ENCODE measurements around the gene ITGB4. TPM values are rescaled to one million over a fixed set of nuclear protein-coding genes. Genes with fewer than 3 reads are reported as not detected.

ITGB4 gene
- total and polyA plus RNA-seq, 2 of the 13 experiments (the other 11 are each of a cell fraction or from before 2014, with no cell fraction given): 6.9 to 14.5 TPM

GRCh38 chr17:75753514-75754377, 32.5 kb downstream of the ITGB4 start (continued):
- TF ChIP-seq JUNB (CRISPR knock-in tag; IDR thresholded peaks at IDR 0.05; ENCODE audit: borderline replicate concordance) (no peak), ZNF124 (CRISPR knock-in tag; IDR thresholded peaks at IDR 0.05) (no peak), IRF2 (CRISPR knock-in tag; IDR thresholded peaks at IDR 0.05) (no peak), ZNF652 (CRISPR knock-in tag; IDR thresholded peaks at IDR 0.05; ENCODE audit: borderline replicate concordance, low read depth) (no peak), KDM2A (CRISPR knock-in tag; IDR thresholded peaks at IDR 0.05; ENCODE audit: borderline replicate concordance, low read depth) (0 out of 2 replicates have a peak, but pooled peaks have one; percentile 32), KLF13 (CRISPR knock-in tag; IDR thresholded peaks at IDR 0.05) (no peak), FOXJ3 (CRISPR knock-in tag; IDR thresholded peaks at IDR 0.05; ENCODE audit: borderline replicate concordance) (peak; percentile 49; the same call in 1 of the 2 replicates), REPIN1 (CRISPR knock-in tag; IDR thresholded peaks at IDR 0.05; ENCODE audit: borderline replicate concordance, low read depth) (peak; percentile 84), KLF15 (CRISPR knock-in tag; IDR thresholded peaks at IDR 0.05; ENCODE audit: borderline replicate concordance) (peak; percentile 76; the same call in 1 of the 2 replicates), ZC3H13 (CRISPR knock-in tag; IDR thresholded peaks at IDR 0.05) (peak; percentile 76), ZNF552 (CRISPR knock-in tag; IDR thresholded peaks at IDR 0.05; ENCODE audit: borderline replicate concordance) (no peak), ZNF484 (CRISPR knock-in tag; IDR thresholded peaks at IDR 0.05; ENCODE audit: borderline replicate concordance, low read depth) (no peak), ATF6 (CRISPR knock-in tag; conservative IDR thresholded peaks at IDR 0.05) (no peak), KAT8 (CRISPR knock-in tag; IDR thresholded peaks at IDR 0.05) (no peak), ZNF792 (CRISPR knock-in tag; IDR thresholded peaks at IDR 0.05) (peak; percentile 74), ZFP90 (CRISPR knock-in tag; IDR thresholded peaks at IDR 0.05; ENCODE audit: borderline replicate concordance) (peak; percentile 83; the same call in 1 of the 2 replicates), ARNTL (CRISPR knock-in tag; IDR thresholded peaks at IDR 0.05) (peak; percentile 96), ZFAT (CRISPR knock-in tag; conservative IDR thresholded peaks at IDR 0.05) (0 out of 2 replicates have a peak, but pooled peaks have one; percentile 15), ZNF207 (IDR thresholded peaks at IDR 0.05; ENCODE audit: borderline replicate concordance) (no peak), WIZ (CRISPR knock-in tag; IDR thresholded peaks at IDR 0.05) (no peak; the same call in 1 of the 2 replicates), MEIS2 (CRISPR knock-in tag; IDR thresholded peaks at IDR 0.05) (peak; percentile 91; the same call in 1 of the 2 replicates), ZNF260 (CRISPR knock-in tag; IDR thresholded peaks at IDR 0.05; ENCODE audit: borderline replicate concordance, low read depth) (no peak)
- TF ChIP-seq, protein P1, sequence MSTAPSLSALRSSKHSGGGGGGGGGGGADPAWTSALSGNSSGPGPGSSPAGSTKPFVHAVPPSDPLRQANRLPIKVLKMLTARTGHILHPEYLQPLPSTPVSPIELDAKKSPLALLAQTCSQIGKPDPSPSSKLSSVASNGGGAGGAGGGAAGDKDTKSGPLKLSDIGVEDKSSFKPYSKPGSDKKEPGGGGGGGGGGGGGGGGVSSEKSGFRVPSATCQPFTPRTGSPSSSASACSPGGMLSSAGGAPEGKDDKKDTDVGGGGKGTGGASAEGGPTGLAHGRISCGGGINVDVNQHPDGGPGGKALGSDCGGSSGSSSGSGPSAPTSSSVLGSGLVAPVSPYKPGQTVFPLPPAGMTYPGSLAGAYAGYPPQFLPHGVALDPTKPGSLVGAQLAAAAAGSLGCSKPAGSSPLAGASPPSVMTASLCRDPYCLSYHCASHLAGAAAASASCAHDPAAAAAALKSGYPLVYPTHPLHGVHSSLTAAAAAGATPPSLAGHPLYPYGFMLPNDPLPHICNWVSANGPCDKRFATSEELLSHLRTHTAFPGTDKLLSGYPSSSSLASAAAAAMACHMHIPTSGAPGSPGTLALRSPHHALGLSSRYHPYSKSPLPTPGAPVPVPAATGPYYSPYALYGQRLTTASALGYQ (CRISPR knock-in tag; IDR thresholded peaks at IDR 0.05): no peak
- TF ChIP-seq, protein P2, sequence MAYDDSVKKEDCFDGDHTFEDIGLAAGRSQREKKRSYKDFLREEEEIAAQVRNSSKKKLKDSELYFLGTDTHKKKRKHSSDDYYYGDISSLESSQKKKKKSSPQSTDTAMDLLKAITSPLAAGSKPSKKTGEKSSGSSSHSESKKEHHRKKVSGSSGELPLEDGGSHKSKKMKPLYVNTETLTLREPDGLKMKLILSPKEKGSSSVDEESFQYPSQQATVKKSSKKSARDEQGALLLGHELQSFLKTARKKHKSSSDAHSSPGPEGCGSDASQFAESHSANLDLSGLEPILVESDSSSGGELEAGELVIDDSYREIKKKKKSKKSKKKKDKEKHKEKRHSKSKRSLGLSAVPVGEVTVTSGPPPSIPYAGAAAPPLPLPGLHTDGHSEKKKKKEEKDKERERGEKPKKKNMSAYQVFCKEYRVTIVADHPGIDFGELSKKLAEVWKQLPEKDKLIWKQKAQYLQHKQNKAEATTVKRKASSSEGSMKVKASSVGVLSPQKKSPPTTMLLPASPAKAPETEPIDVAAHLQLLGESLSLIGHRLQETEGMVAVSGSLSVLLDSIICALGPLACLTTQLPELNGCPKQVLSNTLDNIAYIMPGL (CRISPR knock-in tag; IDR thresholded peaks at IDR 0.05; ENCODE audit: borderline replicate concordance in 1 of 2, low read depth in 1 of 2): peak; percentile 72 to 80
